Suprapubic skin (tissue), 4 donors: ENCODE results near the gene HBA2.
"Not testable (repeated sequence)": the region's sequence is repeated elsewhere in the genome, so short reads cannot be mapped to it uniquely, and the experiment has no call there.

ENCODE experiments used
- EP300 ChIP-seq: sonication (generic); formaldehyde crosslinking; IDR thresholded peaks from one replicate; pipeline ENCODE4 v1.6.1; 2017; ENCODE audit warnings: antibody characterized with exemption
- POLR2A ChIP-seq, 2 donors: fragments of 450-650 bp; IDR thresholded peaks; one replicate each; pipeline ENCODE4 v1.6.1; 2017; ENCODE audit warnings: antibody characterized with exemption in 2 of 2, mild to moderate bottlenecking in 2 of 2, moderate library complexity in 2 of 2
- POLR2AphosphoS5 ChIP-seq, 3 donors: sonication (generic); formaldehyde crosslinking; IDR thresholded peaks; one replicate each; pipeline ENCODE4 v1.6.1; 2017; ENCODE audit warnings: antibody characterized with exemption in 3 of 3
- TF ChIP-seq, protein P1 (sequence below), 2 donors: fragments of 200-600 bp in 1 of 2; fragments of 450-650 bp in 1 of 2; sonication (generic) in 1 of 2; IDR thresholded peaks; one replicate each; pipeline ENCODE4 v1.5.1; 2016 to 2019; ENCODE audit warnings: antibody characterized with exemption in 2 of 2, mild to moderate bottlenecking in 1 of 2, moderate library complexity in 1 of 2

DNA sequence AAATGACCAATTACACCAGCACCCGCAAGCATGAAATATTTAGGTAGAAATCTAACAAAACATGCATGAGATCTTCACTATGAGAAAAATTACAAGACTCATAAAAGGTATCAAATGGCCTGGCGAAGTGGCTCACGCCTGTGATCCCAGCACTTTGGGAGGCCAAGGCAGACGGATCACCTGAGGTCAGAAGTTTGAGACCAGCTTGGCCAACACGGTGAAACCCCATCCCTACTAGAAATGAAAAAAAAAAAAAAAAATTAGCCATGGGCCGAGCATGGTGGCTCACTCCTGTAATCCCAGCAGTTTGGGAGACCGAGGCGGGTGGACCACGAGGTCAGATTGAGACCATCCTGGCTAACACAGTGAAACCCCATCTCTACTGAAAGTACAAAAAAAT is 31.4 kb downstream of the HBA2 start:
- not testable (repeated sequence) for TF ChIP-seq POLR2A (IDR thresholded peaks at IDR 0.05); POLR2AphosphoS5 (IDR thresholded peaks at IDR 0.05); EP300
- TF ChIP-seq, protein P1, sequence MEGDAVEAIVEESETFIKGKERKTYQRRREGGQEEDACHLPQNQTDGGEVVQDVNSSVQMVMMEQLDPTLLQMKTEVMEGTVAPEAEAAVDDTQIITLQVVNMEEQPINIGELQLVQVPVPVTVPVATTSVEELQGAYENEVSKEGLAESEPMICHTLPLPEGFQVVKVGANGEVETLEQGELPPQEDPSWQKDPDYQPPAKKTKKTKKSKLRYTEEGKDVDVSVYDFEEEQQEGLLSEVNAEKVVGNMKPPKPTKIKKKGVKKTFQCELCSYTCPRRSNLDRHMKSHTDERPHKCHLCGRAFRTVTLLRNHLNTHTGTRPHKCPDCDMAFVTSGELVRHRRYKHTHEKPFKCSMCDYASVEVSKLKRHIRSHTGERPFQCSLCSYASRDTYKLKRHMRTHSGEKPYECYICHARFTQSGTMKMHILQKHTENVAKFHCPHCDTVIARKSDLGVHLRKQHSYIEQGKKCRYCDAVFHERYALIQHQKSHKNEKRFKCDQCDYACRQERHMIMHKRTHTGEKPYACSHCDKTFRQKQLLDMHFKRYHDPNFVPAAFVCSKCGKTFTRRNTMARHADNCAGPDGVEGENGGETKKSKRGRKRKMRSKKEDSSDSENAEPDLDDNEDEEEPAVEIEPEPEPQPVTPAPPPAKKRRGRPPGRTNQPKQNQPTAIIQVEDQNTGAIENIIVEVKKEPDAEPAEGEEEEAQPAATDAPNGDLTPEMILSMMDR (IDR thresholded peaks at IDR 0.05): not testable (repeated sequence)
